Neural crest cell (in vitro differentiated cells): Measurements from ENCODE around the gene ACKR2. TPM values are rescaled to one million over a fixed set of nuclear protein-coding genes. Genes with fewer than 3 reads are reported as not detected.

Experiments used
- DNase-seq: peaks from one replicate; pipeline ENCODE4 v3.0.0; 2021; ENCODE audit warnings: low read depth, mixed read lengths, low spot score
- H3K27ac Mint-ChIP-seq: one replicate; pipeline ENCODE4 v1.8.0; 2021; ENCODE audit warnings: mild to moderate bottlenecking, mixed read lengths; ENCODE audit not compliant: unreplicated experiment
- H3K27me3 Mint-ChIP-seq: 2 replicates; pipeline ENCODE4 v1.8.0; 2021; ENCODE audit warnings: low read depth, mild to moderate bottlenecking, mixed read lengths
- H3K36me3 Mint-ChIP-seq: 2 replicates; pipeline ENCODE4 v1.8.0; 2021; ENCODE audit warnings: low read depth, mild to moderate bottlenecking, mixed read lengths
- H3K4me1 Mint-ChIP-seq: 2 replicates; pipeline ENCODE4 v1.8.0; 2021; ENCODE audit warnings: mixed read lengths
- H3K4me3 Mint-ChIP-seq: one replicate; pipeline ENCODE4 v1.8.0; 2021; ENCODE audit warnings: mild to moderate bottlenecking, mixed read lengths
- H3K9me3 Mint-ChIP-seq: 2 replicates; pipeline ENCODE4 v1.8.0; 2021; ENCODE audit warnings: mixed read lengths
- total RNA-seq: library from RNA; stranded (reverse); gene quantifications from 2 replicates; pipeline ENCODE4 v1.2.1, GENCODE V29; 2021
- TF ChIP-seq, protein P1 (sequence below): fragments of 200-600 bp; sonication (generic); conservative IDR thresholded peaks from 2 replicates; pipeline ENCODE4 v1.5.0; 2021; ENCODE audit warnings: antibody characterized with exemption, mild to moderate bottlenecking

Gene ACKR2
- total RNA-seq, 1 donor from 2014 or later: 0.56 TPM

DNA sequence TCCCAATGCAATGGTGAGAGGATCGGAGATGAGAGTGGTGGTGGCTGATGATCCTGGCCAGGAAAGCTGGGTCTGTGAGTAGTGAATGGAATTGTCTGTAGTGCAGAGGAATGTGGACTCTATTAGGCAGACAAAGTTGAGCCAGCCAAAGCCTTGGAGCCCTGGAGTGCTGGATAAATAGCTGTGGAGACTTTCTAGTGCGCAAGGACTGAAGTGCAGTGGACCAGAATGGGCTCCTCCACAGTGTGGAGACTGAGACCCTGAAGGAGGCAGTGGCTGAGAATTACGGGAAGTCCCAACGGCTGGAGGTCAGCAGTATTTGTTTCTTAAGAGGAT, 97.6 kb downstream of the ACKR2 start:
- peaks cover 15% of the 10 kb centered on the region for H3K9me3 Mint-ChIP-seq
- DNase-seq: no peak
- H3K27ac Mint-ChIP-seq: no peak overlapping the region
- TF ChIP-seq, protein P1, sequence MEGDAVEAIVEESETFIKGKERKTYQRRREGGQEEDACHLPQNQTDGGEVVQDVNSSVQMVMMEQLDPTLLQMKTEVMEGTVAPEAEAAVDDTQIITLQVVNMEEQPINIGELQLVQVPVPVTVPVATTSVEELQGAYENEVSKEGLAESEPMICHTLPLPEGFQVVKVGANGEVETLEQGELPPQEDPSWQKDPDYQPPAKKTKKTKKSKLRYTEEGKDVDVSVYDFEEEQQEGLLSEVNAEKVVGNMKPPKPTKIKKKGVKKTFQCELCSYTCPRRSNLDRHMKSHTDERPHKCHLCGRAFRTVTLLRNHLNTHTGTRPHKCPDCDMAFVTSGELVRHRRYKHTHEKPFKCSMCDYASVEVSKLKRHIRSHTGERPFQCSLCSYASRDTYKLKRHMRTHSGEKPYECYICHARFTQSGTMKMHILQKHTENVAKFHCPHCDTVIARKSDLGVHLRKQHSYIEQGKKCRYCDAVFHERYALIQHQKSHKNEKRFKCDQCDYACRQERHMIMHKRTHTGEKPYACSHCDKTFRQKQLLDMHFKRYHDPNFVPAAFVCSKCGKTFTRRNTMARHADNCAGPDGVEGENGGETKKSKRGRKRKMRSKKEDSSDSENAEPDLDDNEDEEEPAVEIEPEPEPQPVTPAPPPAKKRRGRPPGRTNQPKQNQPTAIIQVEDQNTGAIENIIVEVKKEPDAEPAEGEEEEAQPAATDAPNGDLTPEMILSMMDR: no peak
- H3K4me3 Mint-ChIP-seq: no peak overlapping the region
- no peaks in the 10 kb centered on the region for H3K4me1 Mint-ChIP-seq
- peaks cover 3% of the 10 kb centered on the region for H3K36me3 Mint-ChIP-seq
- peaks cover 16% of the 10 kb centered on the region for H3K27me3 Mint-ChIP-seq

DNA sequence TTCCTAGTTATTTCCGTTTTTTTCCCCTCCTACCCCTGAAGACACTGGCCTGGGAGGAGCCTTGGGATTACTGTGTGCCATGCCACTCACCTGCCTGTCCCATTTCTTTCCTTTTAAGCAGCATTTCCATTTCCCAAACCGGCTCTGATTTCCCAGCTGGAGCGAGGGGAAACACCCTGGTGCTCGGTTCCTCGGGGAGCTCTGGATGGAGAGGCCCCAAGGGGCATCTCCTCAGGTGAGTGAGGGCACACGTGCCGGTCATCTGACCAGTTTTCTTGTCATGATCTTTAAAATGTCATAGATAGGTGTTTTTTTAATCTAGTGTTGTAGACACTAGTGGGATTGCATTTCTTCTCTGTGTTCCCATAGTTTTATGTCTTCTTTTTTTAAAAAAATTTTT, 99.4 kb downstream of the ACKR2 start:
- Mint-ChIP-seq H3K27ac (no peak overlapping the region), H3K9me3 (peaks cover 21% of the 10 kb centered on the region), H3K4me3 (no peak overlapping the region), H3K27me3 (peaks cover 12% of the 10 kb centered on the region), H3K4me1 (no peaks in the 10 kb centered on the region), H3K36me3 (peaks cover 10% of the 10 kb centered on the region)
- TF ChIP-seq, protein P1: no peak
- no peak for DNase-seq

DNA sequence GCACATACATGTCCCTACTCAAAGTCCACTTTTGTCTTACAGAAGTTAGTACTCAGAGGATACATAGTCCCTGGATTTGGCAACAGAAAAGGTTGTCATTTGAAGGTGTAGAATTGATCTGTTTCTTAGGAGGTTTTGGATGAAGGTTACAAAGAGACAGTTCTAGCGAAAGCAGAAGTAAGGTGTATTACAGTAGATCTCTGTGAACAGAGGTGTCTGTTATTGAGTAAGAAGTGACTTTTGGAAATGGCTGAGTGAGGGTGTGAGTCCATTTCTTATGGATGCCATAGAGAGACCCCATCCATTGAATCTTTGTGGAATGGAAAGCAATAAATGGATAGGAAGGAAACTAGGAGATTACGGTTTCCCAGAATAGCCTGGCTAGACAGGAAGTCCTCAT, 102.3 kb downstream of the ACKR2 start:
- peaks cover 21% of the 10 kb centered on the region for H3K36me3 Mint-ChIP-seq
- H3K4me1 Mint-ChIP-seq: no peaks in the 10 kb centered on the region
- H3K27ac Mint-ChIP-seq: no peak overlapping the region
- no peak overlapping the region for H3K4me3 Mint-ChIP-seq
- DNase-seq: no peak
- no peaks in the 10 kb centered on the region for H3K27me3 Mint-ChIP-seq
- peaks cover 37% of the 10 kb centered on the region for H3K9me3 Mint-ChIP-seq
- TF ChIP-seq, protein P1: no peak

DNA sequence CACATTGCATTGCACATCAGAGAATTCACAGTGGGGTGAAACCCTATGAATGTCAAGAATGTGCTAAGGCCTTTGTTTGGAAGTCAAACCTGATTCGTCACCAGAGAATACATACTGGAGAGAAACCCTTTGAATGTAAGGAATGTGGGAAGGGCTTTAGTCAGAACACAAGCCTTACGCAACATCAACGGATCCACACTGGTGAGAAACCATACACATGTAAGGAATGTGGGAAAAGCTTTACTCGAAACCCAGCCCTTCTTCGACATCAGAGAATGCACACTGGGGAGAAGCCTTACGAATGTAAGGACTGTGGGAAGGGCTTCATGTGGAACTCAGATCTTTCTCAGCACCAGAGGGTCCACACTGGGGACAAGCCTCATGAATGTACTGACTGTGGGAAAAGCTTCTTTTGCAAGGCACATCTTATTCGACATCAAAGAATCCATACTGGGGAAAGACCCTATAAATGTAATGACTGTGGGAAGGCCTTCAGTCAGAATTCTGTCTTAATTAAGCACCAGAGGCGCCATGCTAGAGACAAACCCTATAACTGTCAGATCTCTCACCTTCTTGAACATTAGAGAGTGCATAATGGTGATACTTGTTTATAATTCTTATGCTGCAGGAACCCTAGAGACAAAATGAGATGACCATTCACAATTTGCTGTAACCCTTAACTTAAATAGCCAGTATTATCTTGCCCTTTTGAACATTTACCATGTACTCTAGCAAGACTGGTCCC, 105.7 kb downstream of the ACKR2 start:
- TF ChIP-seq, protein P1: no peak
- Mint-ChIP-seq H3K9me3 (peaks cover 40% of the 10 kb centered on the region), H3K4me3 (no peak overlapping the region), H3K36me3 (peaks cover 21% of the 10 kb centered on the region), H3K27ac (no peak overlapping the region), H3K27me3 (no peaks in the 10 kb centered on the region), H3K4me1 (no peaks in the 10 kb centered on the region)
- DNase-seq: no peak

Other genes with a start within 250 kb of the ACKR2 start
- 46.6 and 47.8 TPM in 2 replicates for gene SEC22C, start 227.5 kb upstream of the ACKR2 start, total RNA-seq
- gene SS18L2, start 218.6 kb upstream of the ACKR2 start, total RNA-seq: 50.4 and 50.5 TPM in 2 replicates
- gene NKTR, start 208.8 kb upstream of the ACKR2 start, total RNA-seq: 95.0 and 95.2 TPM in 2 replicates
- gene ZBTB47, start 155.7 kb upstream of the ACKR2 start, total RNA-seq: 6.6 and 7.3 TPM in 2 replicates
- gene KLHL40, start 123.9 kb upstream of the ACKR2 start, total RNA-seq: not detected in 2 replicates
- not detected in 2 replicates for gene HHATL, start 106.6 kb upstream of the ACKR2 start, total RNA-seq
- gene CCDC13, start 36.2 kb upstream of the ACKR2 start, total RNA-seq: 1.5 and 2.0 TPM in 2 replicates
- gene HIGD1A, start 5.0 kb upstream of the ACKR2 start, total RNA-seq: 82.4 and 85.2 TPM in 2 replicates
- not detected in 2 replicates for gene CYP8B1, start 66.4 kb downstream of the ACKR2 start, total RNA-seq
- not detected in 2 replicates for gene ZNF662, start 96.7 kb downstream of the ACKR2 start, total RNA-seq
- gene GASK1A, start 169.9 kb downstream of the ACKR2 start, total RNA-seq: 2.1 and 2.9 TPM in 2 replicates